NCI-H2227 (cell line): ENCODE results near the gene RRN3.
"Not testable (repeated sequence)": the region's sequence is repeated elsewhere in the genome, so short reads cannot be mapped to it uniquely, and the experiment has no call there.

Experiments
- DNase-seq: peaks from one replicate; lab custom pipeline; 2025; ENCODE audit not compliant: unreplicated experiment; lab: John Stamatoyannopoulos, UW

RRN3 gene, protein sequence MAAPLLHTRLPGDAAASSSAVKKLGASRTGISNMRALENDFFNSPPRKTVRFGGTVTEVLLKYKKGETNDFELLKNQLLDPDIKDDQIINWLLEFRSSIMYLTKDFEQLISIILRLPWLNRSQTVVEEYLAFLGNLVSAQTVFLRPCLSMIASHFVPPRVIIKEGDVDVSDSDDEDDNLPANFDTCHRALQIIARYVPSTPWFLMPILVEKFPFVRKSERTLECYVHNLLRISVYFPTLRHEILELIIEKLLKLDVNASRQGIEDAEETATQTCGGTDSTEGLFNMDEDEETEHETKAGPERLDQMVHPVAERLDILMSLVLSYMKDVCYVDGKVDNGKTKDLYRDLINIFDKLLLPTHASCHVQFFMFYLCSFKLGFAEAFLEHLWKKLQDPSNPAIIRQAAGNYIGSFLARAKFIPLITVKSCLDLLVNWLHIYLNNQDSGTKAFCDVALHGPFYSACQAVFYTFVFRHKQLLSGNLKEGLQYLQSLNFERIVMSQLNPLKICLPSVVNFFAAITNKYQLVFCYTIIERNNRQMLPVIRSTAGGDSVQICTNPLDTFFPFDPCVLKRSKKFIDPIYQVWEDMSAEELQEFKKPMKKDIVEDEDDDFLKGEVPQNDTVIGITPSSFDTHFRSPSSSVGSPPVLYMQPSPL

DNA sequence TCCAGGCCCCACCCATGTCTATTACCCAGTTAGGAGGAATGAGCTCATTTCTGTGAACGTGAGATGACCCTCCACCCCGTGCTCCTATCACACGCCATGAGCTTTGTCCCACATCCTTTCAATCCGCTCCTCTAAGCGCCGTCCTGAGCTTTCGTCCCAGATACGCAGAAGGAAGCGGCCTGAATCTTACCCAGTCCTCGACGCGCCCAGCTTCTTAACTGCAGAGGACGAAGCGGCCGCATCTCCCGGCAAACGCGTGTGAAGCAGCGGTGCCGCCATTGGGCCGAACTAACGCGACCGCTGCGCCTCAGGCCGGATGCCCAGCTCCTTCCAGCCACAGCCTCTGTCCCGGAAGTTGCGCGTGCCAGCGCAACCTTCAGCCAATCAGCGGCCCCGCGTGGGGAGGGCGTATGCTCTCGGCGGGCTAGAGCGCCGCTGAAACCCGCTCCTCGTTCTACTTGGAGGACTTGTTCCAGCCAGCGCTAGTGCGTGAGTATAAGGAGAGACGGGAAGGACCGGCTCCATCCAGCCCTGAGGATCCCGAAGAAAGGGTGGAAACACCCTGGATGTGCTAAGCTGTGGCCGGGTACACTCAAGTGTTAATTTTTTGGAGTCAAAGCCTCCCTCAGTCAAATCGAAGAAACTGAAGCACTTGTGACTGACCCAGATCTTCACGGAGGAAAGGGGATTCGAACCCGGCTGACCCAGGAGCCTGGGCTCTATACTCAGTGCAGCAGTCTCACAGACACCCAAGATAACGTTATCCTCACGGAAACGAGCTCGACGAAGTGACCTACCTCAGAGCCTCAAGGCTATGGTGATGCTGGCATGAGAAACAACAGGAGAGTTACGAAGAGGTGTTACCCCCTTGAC, at the start of gene RRN3:
Gene RRN3, minus strand, starts transcription at position 318 of the 873 bp plus-strand sequence. Its CDS starts 39 bp downstream, at position 279.
- peak; percentile 97 for DNase-seq

DNA sequence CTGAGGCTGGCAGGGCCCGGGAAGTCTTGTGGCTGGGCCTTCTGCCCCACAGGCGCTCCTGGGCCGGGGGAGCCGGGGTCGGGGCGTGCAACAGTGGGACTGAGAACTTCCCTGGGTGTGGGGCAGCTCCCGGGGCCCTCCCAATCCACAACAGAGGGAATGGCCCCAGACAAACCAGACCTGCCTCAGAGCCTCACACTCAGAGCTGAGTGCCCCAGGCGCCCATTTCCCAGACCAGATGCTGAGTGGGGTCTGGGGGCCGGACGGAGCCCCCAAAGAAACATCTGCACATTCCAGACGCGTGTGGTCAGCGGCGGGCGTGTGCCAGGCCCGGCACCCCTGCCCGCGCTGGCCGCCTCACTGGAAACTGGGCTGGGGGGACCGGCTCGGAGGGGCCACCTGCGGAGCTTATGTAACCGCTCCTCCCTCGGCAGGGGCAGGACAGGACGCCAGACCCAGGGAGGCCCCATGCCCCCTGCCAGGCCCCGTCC, 49.6 kb upstream of the RRN3 start:
- DNase-seq, result not testable (repeated sequence)

DNA sequence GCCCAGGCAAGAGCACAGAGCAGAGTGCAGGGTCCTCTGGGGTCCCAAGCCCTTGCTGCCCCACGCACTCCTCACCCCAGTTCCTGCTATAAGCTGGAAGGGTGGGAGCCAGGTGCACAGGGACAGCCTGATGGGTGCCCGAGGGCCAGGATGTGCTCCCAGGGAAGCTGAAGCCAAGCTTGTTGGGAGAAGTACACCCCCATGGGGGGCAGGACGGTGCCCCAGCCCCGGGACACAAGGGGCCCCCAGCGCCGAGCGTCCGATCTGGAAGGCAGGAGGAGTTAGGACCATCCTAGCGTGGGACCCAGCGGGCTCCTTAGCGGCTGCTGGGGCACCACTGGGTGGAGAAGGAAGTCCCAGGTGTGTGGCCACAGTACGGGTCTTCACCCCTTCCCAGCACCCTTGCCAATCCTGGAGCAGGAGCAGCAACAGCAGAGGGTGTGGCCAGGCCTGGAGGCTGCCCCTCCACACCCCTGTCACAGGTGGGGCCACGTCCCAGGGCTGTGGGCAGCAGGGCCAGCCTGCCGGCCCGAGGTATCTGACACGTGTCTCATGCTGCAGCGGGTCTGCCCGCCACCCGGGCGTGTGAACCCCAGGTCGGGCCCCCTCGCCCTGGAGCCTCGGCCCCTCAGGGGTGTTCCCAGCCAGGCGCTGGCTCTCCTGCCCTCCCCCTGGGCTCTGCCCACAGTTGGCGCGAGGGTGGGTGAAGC, 49.0 kb upstream of the RRN3 start:
- DNase-seq, result not testable (repeated sequence)

DNA sequence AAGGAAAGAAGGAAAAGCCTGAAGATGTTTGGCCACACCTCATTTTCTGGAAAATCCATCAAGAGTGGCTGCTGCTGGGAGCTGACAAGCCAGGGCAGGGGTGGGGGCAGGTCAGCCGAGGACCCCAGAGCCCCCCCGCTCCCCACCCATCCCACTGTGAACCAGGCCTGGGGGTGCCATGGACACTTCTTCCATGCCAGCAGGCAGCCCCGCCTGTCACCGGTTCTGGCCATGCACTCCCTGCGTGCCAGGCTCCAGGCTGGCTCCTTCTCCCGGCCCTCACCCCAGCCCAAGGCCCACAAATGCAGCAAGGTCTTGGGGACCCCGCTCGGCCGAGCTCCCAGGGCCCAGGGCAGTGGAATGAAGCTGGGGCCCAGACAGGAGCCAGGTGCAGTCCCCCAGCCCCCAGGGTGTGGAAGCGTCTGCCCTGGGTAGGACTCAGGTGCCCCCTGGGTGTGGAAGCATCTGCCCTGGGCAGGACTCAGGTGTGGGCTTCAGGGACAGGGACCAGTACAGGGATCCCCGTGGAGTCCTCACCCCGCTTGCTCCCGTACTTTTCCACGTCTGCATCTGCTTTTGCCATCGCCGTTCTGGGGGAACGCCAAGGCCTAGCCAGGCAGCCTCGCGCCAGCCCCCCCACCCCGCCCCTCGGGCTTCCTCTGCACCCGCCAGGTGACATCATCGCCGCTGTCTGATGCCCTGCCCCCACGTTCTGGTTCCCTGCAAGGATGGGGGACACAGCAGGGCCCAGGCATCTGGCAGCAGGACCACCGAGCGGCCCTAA, 48.2 kb upstream of the RRN3 start:
- DNase-seq, result not testable (repeated sequence)

DNA sequence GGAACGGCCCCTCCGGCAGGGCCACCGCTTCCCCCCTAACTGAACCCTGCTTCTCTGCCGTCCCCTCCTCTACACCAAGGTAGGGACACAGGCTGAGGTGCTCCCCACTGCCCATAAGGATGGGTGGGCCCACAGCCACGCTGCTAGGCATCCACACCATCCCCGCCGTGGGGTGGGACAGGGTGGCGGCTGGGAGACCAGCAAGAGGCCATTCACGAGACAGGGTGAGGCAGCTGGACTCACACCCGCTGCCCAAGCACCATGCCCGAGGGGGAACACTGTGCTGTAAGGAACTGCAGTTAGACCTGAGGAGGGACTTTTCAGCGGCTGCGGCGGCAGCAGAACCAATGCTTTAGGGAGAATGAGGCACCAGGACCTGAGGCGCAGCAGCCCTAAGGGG, 47.5 kb upstream of the RRN3 start:
- DNase-seq, result no peak

DNA sequence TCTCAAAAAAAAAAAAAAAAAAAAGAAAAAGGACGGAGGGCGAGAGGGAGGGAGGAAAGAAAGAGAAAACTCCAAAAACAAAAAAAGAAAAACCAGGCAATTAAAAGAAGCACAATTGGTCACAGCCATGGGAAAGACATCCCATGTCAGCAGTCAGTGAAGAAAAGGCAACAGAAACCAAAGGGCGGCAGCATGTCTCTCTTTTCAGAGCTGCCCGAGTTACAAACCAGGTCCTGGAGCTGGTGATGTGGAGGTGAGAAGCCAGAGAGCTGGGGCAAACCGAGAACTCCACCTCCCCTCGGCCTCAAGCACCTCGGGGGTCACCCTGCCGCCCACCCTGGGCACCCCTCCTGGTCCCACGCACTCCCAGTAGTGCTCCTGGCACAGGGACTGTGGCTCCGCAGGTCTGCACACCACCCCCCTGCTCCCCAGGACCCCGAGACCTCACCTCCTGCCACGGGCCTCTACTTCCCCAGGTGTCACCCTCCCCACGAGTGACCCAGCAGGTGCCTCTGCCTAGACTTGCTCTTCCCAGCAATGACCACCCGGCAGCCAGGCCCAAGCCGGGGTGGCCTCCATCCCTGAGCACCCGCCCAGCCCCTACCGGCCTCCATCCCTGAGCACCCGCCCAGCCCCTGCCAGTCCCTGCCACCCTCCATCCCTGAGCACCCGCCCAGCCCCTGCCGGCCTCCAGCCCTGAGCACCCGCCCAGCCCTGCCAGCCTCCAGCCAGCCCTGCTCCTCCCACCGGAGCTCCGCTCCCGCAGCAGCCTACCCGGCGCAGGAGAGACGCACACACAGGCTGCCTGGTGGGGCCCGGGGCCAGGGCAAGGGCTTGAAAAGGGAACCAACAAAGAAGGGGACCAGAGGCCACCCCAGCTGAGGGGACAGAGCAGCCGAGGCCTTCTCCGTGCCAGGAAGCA, 46.6 kb upstream of the RRN3 start:
- peak; percentile 18 for DNase-seq

DNA sequence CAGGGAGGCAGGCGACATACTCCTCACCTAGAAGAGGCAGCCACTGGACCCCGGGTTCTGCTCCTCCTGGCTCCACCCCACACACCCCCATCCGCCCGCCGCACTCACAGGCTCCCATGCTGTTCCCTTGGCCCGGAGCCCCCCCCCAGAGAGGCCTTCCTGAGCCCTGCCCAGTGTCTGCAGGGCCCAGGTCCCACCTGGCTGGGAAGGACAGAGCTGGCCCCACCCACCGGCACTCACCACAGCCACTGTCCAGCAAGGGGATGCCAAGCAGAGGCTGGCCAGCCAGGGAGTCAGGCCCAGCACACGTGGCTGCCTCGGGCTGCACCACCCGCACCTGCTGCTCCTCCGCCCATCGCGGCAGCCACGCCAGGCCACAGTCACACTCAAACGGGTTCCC, 43.4 kb upstream of the RRN3 start:
- DNase-seq, result not testable (repeated sequence)

DNA sequence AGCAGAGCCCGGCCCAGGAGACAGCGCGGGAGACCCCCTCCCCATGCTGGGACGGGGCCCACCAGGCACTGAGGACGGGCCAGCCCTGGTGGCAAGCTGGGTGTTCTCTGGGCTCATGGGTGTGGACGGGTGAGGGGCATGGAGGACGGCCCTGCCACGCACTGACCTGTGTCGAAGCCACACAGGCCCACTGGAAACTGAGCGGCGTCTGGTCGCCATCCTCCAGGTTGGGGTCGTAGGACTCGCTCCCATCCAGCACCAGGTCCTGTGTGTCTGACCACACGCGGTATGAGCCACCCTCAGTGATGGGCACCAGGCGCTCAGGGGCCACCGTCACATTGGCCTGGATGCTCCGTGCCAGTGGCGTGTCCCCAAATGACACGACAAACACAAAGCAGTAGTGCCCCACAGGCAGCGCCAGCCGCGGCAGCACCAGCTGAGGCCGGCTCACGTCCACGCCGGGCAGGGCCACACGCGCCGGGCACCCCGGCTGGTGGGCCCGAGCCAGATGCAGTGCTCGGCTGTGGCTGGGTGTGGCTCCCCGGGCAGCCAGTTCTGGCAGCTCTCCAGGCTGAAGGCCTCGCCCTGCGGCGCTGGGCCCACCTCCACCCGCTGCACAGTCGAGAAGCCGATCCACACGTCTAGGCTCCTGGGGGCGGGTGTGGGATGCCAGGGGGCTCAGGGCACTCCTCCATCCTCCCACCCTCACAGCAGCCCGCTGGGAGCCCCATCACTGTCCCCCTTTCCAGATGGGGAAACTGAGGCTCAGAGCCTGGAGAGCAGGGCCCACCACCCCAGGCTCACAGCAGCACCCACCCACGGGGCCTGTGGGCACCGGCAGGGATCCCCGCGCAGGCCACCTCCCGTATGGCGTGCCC, 41.6 kb upstream of the RRN3 start:
- not testable (repeated sequence) for DNase-seq

DNA sequence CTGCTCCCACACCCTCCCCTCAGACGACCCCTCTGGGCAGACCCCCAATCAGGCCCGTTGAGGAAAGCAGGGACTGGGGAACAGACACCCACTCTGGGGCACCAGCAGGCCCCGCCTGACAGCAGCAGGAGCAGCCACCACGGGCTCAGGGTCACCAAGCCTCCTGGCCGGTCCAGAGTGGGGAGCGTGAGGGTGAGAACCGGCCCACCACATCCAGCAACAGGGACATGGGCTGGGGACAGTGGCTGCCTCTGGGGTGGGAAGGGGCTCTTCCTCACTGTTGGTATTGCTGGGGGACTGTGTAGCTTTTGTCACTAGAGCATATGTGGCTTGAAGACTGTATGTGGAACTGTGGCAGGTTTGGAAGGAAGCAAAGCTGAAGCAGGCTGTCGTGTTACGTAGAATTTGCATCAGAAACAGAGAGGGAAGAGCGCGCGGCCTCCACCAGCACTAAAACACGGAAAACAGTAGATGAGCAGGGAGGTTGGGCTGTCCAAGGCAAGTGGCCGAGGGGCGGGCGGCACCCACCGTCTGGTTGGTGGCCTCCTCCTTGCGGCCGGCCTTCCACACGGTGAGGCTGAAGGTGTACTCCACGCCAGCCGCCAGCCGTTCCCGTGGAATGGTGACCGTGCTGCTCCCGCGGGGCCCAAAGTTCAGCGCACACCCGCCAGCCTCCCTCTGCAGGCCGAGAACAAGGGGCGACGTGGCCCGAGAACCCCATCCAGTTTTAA, 40.8 kb upstream of the RRN3 start:
- DNase-seq, result not testable (repeated sequence)

DNA sequence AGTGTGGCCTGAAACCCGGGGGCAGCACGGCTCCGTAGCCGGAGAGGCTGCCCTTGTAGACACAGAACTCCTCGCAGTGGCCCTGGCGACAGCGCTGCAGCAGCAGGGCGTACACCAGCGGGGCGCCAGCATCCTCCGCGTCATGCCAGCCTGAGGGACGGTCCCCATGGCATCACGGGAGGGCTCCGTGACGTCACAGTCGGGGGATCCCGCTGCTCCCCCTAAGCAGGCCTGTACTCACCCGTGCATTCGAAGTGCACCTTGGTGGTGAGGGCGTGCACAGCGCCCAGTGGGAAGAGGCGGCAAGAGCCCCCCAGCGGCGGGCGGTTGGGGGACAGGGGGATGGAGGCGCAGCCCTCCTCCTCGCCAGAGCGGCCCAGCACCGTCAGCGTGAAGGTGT, 39.5 kb upstream of the RRN3 start:
- DNase-seq, result not testable (repeated sequence)

DNA sequence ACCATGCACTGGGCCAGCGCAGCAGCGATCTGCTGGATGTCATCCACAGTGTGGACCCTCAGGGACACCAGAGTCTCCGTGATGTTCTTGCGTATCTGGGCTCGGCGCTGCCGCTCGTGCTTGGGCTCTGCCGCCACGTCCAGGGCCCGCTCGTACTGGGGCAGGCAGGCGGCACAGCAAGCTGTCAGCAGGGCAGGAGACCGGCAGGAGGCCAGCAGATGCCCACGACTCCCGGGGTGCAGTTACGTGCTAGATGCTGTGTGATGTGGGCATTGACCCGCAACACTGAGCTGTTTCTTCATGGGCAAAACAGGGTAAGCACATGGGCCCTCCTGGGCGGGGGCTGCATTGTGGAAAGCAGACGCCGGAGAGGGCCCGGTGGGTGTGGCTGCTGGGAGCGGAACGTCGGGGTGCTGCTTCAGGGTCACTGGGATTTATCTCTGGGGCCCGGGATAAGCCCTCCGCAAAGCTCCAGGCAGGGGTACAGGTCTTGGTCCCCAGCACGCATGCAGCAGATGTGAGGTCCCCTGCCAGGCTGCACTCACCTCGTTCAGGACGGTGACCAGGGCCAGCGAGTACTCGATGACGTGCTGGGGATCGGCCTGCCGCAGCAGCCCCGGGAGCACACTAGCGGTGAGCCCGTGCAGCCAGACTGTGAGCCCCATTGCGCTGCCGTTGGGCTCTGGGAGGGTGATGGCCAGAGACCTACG, 38.8 kb upstream of the RRN3 start:
- DNase-seq, result not testable (repeated sequence)

DNA sequence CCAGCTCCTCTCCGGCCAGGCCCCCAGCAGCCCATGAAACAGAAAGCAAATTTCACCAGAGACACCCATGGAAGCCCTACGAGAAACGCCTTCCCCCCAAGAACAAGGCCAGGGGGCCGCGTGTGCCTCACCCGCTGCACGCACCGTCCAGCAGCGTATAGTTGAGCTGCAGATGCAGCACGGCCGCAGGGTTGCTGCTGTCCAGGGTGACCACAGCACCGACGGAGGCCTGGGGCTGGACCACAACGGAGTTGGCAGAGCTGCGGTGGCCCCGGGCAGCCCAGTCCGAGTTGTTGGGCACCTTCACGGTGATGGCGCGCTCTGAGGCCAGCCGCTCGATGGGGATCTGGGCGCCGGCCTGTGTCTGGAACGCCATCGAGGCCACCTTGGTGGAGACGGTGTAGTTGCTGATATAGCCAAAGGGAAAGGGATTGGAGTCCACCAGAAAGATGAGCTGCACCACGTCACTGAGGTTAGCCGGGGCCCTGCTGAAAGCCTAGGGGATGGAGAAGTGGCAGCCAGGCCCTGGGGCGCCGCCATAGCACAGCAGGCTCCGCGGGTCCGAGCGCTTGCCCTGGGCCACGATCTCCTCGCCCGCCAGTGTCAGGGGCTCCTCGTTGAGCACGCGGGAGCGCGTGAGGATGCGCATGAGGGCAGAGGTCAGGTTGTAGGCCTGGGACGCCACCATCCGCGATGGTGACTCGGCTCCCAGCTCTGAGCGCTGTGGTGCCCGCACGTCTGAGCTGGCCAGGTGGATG, 37.0 kb upstream of the RRN3 start:
- DNase-seq, result not testable (repeated sequence)

DNA sequence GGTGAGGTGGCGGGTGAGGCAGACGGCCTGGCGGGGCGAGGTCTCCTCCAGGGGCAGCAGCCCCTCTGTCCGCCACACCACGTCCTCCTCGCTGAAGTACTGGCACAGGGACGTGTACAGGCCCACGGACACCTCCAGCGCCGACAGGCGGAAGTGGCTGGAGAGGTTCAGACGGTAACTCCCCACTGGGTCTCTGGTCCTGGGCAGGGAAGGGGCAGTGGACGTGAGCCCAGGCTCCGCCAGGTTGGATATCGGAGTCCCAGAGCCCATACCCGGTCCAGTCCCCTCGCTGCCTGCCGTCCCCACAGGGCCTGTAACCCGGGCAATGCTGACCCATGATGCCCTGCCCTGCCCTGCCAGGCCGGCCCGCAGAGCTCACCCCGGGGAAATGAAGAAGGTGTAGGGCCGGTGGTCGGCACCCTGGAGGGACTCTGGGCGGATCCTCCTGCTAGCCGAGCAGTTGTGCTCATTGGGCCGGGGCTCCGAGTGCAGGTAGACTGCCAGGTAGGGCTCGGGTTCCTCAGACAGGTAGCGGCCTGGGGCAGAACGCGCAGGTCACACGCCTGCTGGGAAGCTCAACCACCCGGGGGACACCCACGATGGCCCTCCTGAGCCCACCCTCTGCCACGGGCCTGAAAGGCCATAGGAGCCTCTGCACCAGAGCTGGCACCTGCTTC, 36.3 kb upstream of the RRN3 start:
- DNase-seq, result not testable (repeated sequence)

DNA sequence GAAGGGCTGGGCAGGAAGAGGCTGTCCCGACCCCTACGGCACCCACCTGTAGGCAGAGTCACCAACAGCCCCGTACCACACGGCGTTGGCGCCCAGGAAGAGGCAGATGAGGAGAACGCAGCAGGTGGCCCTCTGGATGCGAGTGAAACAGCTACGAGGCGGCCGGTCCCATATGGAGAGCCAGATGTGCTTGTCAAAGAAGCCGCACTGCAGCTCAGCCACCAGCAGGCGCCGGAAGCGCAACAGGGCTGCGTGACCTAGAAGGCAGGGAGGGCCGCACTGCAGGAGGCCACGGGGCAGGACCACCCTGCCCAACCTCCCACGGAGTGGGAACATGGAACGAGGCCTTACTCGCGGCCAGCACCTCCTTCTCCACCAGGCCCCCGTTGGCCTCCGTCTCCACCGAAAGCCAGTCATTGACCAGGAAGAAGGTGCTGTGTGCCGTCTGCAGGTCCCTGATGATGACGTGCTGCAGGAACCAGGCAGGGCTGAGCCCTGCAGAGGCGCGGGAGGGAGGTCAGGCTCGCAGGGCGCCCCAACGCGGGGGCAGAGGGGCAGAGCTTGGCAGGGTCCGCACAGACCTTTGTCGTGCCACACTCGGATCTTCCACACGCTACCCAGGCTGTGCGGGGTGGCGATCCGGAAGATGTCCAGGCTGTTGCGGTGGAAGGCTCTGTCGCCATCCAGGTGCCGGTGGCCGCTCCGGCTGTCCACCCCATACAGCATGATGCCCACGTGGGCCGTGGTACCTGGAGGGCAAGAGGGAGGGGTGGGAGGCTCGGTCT, 33.8 kb upstream of the RRN3 start:
- DNase-seq, result not testable (repeated sequence)
